HEK293T (cell line): ENCODE results near the gene DAPK1.

Source experiments
- ARNT ChIP-seq: fragments of 450-650 bp; IDR thresholded peaks from 2 replicates; pipeline ENCODE4 v1.6.1; 2017; ENCODE audit warnings: mild to moderate bottlenecking
- BHLHE40 ChIP-seq: fragments of 450-650 bp; IDR thresholded peaks from 2 replicates; pipeline ENCODE4 v1.6.1; 2016; ENCODE audit warnings: mild to moderate bottlenecking, moderate library complexity, borderline replicate concordance
- CTBP1 ChIP-seq: fragments of 450-650 bp; IDR thresholded peaks from 2 replicates; pipeline ENCODE4 v1.6.1; 2016; ENCODE audit warnings: borderline replicate concordance
- ELF4 ChIP-seq: fragments of 450-650 bp; IDR thresholded peaks from 2 replicates; pipeline ENCODE4 v1.6.1; 2017; ENCODE audit warnings: antibody characterized with exemption
- FOXA1 ChIP-seq: fragments of 450-650 bp; IDR thresholded peaks from 2 replicates; pipeline ENCODE4 v1.6.1; 2016; ENCODE audit warnings: mild to moderate bottlenecking
- FOXK2 ChIP-seq: fragments of 450-650 bp; IDR thresholded peaks from 2 replicates; pipeline ENCODE4 v1.6.1; 2016; ENCODE audit warnings: mild to moderate bottlenecking
- FOXM1 ChIP-seq: fragments of 450-650 bp; IDR thresholded peaks from 2 replicates; pipeline ENCODE4 v1.6.1; 2017; ENCODE audit warnings: mild to moderate bottlenecking, borderline replicate concordance
- HDGF ChIP-seq: fragments of 450-650 bp; IDR thresholded peaks from 2 replicates; pipeline ENCODE4 v1.6.1; 2017; ENCODE audit warnings: antibody characterized with exemption, borderline replicate concordance
- LEF1 ChIP-seq: fragments of 450-650 bp; IDR thresholded peaks from 2 replicates; pipeline ENCODE4 v1.6.1; 2017; ENCODE audit warnings: mild to moderate bottlenecking, borderline replicate concordance
- SP1 ChIP-seq: fragments of 450-650 bp; IDR thresholded peaks from 2 replicates; pipeline ENCODE4 v1.6.1; 2017
- TARDBP ChIP-seq: fragments of 450-650 bp; IDR thresholded peaks from 2 replicates; pipeline ENCODE4 v1.6.1; 2016
- TF ChIP-seq, protein P1 (sequence below): fragments of 450-650 bp; IDR thresholded peaks from 2 replicates; pipeline ENCODE4 v1.6.1; 2016

DNA sequence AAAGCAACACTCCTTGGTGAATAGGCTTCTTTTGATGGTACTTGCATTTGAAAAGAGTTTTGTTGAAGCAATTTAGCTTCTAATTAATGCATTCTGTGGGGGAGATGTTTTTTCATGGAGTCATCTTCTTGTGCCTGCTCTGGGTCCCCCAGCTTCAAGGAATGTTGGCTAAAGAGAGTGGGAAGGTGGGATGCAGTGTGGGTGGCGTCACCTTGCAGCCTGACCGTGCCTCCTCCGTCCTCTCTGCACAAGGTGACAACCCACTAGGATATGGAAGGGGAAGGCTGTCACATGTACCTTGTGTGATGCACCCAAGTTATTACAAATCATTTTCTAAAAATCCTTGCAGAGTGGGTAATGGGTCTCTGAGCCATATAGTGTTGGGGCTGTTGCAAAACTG lies 70.7 kb downstream of the DAPK1 start:
- TF ChIP-seq, protein P1, sequence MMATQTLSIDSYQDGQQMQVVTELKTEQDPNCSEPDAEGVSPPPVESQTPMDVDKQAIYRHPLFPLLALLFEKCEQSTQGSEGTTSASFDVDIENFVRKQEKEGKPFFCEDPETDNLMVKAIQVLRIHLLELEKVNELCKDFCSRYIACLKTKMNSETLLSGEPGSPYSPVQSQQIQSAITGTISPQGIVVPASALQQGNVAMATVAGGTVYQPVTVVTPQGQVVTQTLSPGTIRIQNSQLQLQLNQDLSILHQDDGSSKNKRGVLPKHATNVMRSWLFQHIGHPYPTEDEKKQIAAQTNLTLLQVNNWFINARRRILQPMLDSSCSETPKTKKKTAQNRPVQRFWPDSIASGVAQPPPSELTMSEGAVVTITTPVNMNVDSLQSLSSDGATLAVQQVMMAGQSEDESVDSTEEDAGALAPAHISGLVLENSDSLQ: no peak
- TF ChIP-seq FOXK2 (no peak), TARDBP (no peak), BHLHE40 (no peak), SP1 (no peak), FOXA1 (no peak), CTBP1 (no peak), HDGF (no peak), ELF4 (no peak), LEF1 (no peak), FOXM1 (no peak), ARNT (no peak)
